Measurements from ENCODE around the gene WASHC4.
A peak's percentile ranks its signal among the peaks of the same experiment; 100 is the strongest.

WASHC4 gene

DNA sequence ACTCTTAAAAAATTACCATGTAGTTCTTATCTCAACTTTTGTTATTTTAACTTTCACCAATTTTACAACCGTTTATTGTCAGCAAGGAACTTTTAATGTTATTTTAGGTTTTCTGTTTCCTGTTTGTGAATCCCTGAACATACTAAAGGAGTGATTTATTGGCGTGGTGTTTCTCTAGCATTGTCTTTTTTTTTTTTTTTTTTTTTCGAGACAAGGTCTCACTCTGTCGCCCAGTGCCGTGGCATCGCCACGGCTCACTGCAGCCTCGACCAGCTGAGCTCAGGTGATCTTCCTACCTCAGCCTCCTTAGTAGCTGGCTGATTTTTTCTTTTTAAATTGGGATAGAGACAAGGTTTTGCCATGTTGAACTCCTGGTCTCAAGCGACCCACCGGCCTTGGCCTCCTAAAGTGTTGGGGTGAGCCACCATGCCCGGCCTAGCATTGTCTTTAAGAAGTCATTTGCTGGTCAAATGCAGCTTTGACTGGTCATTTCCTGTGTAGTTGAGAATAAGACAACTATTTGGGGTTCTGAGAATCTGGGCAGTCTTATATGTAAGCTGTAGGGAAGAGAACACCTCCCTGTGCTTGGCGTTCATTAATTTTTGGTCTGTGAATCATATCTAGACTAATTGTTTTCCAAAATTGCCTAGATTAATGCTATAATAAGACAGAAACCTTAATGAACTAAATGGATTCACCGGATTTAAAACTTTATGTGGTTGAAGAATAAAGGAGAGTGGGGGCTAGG, 2.1 kb downstream of the WASHC4 start:
- peak overlapping the region; percentile 97 for H3K27ac Mint-ChIP-seq
- peaks cover 54% of the 10 kb centered on the region for H3K4me1 Mint-ChIP-seq (ENCODE audit: low read depth)

DNA sequence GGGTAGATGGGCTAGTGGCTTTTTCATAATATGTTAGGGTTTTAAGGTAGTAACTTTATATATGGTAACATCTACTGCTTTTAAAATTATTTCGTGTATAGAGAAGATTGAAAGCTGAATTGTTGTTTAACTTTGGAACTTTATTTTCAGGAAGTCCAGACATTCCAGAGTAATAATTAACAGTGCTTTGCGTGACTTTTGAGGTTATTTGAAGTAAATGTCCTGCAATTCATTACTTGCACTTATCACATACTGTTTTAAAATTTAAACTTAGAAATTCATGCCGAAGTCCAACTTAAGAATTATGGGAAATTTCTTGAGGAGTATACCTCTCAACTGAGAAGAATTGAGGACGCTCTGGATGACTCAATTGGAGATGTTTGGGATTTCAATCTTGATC, 3.3 kb downstream of the WASHC4 start:
- Mint-ChIP-seq H3K27me3 (peaks cover 6% of the 10 kb centered on the region), H3K4me3 (no peak overlapping the region), H3K9me3 (no peaks in the 10 kb centered on the region), H3K27ac (no peak overlapping the region), H3K36me3 (ENCODE audit: low read depth) (peaks cover 61% of the 10 kb centered on the region), H3K4me1 (ENCODE audit: low read depth) (peaks cover 54% of the 10 kb centered on the region)
- DNase-seq, result no peak

More for the DNA sequence above, 2.1 kb downstream of the WASHC4 start:
- peaks cover 13% of the 10 kb centered on the region for H3K27me3 Mint-ChIP-seq
- peaks cover 3% of the 10 kb centered on the region for H3K9me3 Mint-ChIP-seq
- peak overlapping the region; percentile 95 for H3K4me3 Mint-ChIP-seq
- H3K36me3 Mint-ChIP-seq (ENCODE audit: low read depth), result peaks cover 50% of the 10 kb centered on the region
- no peak for DNase-seq

DNA sequence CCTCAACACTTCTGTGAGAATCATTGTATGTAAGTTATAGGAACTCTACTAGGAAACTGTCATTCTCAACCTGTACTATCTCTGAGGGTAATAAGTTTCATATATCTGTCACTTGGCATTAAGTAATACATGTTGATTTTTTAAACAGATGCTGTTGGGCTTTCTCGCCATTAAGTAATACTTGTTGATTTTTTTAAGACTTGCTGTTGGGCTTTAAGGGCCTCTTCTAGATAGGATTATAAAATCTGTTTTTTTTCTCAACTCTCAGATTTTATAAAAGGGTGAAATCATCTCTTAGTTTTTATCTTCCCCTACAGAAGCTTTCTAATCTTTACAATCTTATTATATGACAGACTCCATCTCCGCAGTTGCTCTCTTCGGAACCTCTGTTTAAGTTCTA, 5.6 kb downstream of the WASHC4 start:
- Mint-ChIP-seq H3K4me1 (ENCODE audit: low read depth) (peaks cover 44% of the 10 kb centered on the region), H3K4me3 (no peak overlapping the region), H3K36me3 (ENCODE audit: low read depth) (peaks cover 79% of the 10 kb centered on the region), H3K27me3 (no peaks in the 10 kb centered on the region), H3K27ac (no peak overlapping the region), H3K9me3 (no peaks in the 10 kb centered on the region)
- DNase-seq, result no peak

DNA sequence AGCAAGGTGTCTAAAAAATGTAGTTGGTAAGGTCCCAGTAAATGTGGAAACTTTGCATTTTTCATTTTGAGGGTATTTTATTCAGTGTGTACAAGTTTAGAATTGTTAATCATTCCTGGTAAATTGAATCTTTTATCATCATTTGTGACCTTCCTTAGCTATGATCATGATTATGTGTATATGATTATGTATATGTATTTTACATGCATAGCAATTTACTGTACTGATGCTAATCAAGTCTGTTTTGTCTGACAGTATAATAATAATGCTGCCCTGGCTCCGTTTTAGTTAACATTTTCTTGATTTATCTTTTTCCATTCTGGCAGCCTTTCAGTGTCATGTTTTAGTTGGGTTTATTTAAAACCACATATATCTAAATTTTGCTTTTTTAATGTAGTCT, 9.4 kb downstream of the WASHC4 start:
- H3K4me1 Mint-ChIP-seq (ENCODE audit: low read depth), result peaks cover 18% of the 10 kb centered on the region
- H3K27me3 Mint-ChIP-seq, result no peaks in the 10 kb centered on the region
- DNase-seq, result no peak
- no peak overlapping the region for H3K27ac Mint-ChIP-seq
- no peak overlapping the region for H3K4me3 Mint-ChIP-seq
- H3K36me3 Mint-ChIP-seq (ENCODE audit: low read depth), result peaks cover 93% of the 10 kb centered on the region
- no peaks in the 10 kb centered on the region for H3K9me3 Mint-ChIP-seq

DNA sequence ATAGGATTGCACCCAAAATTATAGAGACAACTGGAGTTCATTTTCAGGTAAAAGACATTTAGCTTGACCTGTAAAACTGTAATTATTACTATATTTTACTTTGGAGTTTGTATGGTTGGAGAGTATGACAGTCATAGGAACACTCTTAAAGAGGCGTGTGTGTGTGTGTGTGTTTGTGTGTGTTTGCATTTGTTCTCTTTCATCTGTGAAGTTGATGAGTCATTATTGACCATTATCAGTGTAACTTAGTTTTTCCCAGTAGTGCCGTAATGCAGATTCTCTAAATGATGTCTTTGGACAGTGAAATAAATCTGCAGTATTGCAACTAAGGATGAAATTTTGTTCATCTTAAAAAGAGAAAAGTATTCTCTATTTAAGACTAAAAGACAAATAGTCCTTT, 13.0 kb downstream of the WASHC4 start:
- Mint-ChIP-seq H3K27ac (no peak overlapping the region), H3K36me3 (ENCODE audit: low read depth) (peaks cover 92% of the 10 kb centered on the region), H3K4me1 (ENCODE audit: low read depth) (peaks cover 9% of the 10 kb centered on the region), H3K4me3 (no peak overlapping the region), H3K9me3 (no peaks in the 10 kb centered on the region), H3K27me3 (no peaks in the 10 kb centered on the region)
- no peak for DNase-seq

DNA sequence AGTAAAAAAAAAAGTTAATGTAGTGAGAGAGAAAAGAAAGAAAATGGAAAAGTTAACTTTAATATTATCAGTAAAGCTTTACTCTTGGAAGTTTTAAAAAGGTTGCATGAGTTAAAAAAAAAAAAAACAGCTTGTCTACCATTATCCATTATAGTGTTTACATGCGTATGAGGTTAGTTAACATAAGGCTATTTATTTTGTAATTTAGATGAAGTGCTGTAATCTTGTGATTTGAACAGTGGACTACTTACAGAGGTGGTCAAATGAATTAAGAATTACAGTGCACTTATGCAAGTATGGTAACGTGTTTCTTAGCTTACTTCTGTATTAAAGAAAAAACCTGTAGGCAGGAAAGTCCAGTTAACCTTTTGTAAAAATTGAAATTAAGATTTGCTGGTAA, 30.7 kb downstream of the WASHC4 start:
- no peak overlapping the region for H3K27ac Mint-ChIP-seq
- H3K27me3 Mint-ChIP-seq, result no peaks in the 10 kb centered on the region
- H3K9me3 Mint-ChIP-seq, result no peaks in the 10 kb centered on the region
- no peak overlapping the region for H3K4me3 Mint-ChIP-seq
- DNase-seq, result no peak
- peaks cover 83% of the 10 kb centered on the region for H3K36me3 Mint-ChIP-seq (ENCODE audit: low read depth)
- peaks cover 14% of the 10 kb centered on the region for H3K4me1 Mint-ChIP-seq (ENCODE audit: low read depth)

DNA sequence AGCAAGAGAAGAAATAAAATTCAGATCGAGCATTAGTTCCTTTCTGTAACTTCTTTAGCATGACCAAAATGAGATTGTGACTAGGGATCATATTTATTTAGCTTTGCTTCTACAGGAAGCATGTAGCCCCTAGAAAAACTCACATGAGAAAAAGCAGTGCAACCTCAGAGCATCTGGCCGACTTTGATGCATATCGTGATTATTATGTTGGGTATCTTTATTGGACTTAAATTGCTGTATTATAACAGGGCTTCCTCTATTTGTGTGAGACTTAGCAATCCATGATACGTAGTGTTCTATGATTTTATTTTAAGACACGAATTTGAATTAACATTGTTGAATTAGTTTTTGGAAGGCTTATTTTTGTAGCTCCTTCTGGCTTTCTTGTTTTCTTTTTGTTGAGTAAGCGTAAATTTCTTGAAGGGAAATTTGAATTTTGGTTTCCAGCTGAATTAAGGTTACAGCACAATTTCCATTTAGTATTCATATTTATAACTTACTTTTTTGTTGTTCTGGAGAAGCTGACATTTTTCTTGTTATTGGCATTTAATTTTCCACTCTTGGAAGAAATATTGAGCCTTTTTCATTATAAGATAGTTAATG, 33.9 kb downstream of the WASHC4 start:
- peaks cover 7% of the 10 kb centered on the region for H3K4me1 Mint-ChIP-seq (ENCODE audit: low read depth)
- no peak overlapping the region for H3K4me3 Mint-ChIP-seq
- H3K27me3 Mint-ChIP-seq, result no peaks in the 10 kb centered on the region
- no peak overlapping the region for H3K27ac Mint-ChIP-seq
- H3K36me3 Mint-ChIP-seq (ENCODE audit: low read depth), result peaks cover 73% of the 10 kb centered on the region
- no peak for DNase-seq
- no peaks in the 10 kb centered on the region for H3K9me3 Mint-ChIP-seq

DNA sequence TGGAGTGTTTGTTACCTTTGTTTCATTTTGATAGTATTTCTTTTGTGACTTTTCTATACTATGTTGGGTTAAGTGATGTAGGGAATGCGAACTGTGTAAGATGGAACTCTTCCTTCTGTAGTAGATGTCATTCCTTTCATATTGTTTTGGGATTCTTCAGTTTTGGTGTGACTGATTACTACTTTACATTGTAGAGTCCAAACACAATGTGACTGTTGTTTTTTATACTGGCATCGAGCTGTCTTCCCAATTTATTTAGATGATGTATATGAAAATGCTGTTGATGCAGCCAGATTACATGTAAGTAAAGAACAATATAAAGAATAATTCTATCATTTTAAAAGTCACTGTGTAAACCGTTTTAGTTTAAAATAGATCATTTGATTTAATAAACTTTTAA, 34.7 kb downstream of the WASHC4 start:
- no peak overlapping the region for H3K27ac Mint-ChIP-seq
- no peaks in the 10 kb centered on the region for H3K9me3 Mint-ChIP-seq
- DNase-seq, result no peak
- H3K36me3 Mint-ChIP-seq (ENCODE audit: low read depth), result peaks cover 73% of the 10 kb centered on the region
- no peak overlapping the region for H3K4me3 Mint-ChIP-seq
- H3K4me1 Mint-ChIP-seq (ENCODE audit: low read depth), result peaks cover 3% of the 10 kb centered on the region
- no peaks in the 10 kb centered on the region for H3K27me3 Mint-ChIP-seq

DNA sequence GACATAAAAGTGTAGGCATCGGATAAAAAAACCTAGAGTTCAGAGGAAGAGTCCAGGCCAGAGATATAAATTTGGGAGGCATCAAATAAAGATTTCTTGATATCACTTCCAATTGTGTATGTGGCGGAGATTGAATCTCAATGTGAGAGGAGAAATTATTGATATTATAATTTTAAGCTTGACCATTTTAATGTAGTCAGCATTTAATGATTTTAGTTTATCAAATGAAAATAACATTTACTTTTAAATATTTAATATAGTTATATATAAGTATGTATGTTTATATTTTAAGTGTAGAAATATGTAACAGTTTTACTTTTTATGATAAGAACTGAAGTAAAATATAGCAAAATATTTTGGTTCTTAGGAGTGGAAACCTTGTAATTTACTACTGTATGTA, 48.7 kb downstream of the WASHC4 start:
- Mint-ChIP-seq H3K9me3 (no peaks in the 10 kb centered on the region), H3K27ac (no peak overlapping the region), H3K36me3 (ENCODE audit: low read depth) (peaks cover 81% of the 10 kb centered on the region), H3K4me1 (ENCODE audit: low read depth) (peaks cover 7% of the 10 kb centered on the region), H3K4me3 (no peak overlapping the region), H3K27me3 (no peaks in the 10 kb centered on the region)
- no peak for DNase-seq

DNA sequence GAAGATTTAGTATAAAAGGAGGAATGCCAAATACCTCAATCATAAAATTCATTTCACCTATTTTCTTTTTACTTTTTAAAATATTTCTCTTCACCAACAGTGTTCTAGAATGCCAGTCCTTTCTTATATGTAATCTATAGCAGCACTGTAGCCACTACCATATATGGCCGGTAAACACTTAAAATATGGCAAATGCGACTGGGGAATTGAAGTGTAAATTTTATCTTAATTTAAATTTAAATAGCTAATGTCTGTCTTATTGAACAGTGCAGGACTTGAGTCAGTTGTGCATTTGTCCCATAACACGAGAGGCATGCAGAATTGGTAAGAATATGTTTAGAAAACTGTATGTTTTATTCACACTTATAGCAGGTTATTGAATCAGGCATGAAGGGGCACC, 50.1 kb downstream of the WASHC4 start:
- Mint-ChIP-seq H3K4me1 (ENCODE audit: low read depth) (peaks cover 7% of the 10 kb centered on the region), H3K27ac (peak overlapping the region; percentile 10), H3K9me3 (no peaks in the 10 kb centered on the region), H3K4me3 (no peak overlapping the region), H3K27me3 (no peaks in the 10 kb centered on the region), H3K36me3 (ENCODE audit: low read depth) (peaks cover 80% of the 10 kb centered on the region)
- DNase-seq, result no peak

DNA sequence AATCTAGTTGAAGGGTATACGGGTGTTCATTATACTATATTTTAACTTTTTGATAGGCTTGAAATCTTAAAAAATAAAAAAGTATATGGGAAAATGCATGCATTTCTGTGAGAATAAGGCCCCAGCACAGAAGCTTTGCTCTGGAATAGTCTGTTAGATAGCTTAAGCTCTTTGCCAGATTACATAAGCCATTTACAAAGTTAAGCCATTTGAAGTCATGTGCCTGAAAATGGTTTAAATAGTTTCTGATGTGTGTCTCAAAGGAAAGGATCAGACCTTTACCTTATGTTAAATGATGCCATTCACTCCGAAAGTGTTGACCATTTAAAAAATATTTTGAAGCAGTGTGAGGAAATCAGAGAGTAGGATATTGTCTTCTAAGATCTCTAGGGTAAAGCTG, 51.3 kb downstream of the WASHC4 start:
- no peak for DNase-seq
- peaks cover 80% of the 10 kb centered on the region for H3K36me3 Mint-ChIP-seq (ENCODE audit: low read depth)
- H3K9me3 Mint-ChIP-seq, result no peaks in the 10 kb centered on the region
- no peak overlapping the region for H3K4me3 Mint-ChIP-seq
- H3K27ac Mint-ChIP-seq, result peak overlapping the region; percentile 2
- H3K4me1 Mint-ChIP-seq (ENCODE audit: low read depth), result peaks cover 9% of the 10 kb centered on the region
- H3K27me3 Mint-ChIP-seq, result no peaks in the 10 kb centered on the region

DNA sequence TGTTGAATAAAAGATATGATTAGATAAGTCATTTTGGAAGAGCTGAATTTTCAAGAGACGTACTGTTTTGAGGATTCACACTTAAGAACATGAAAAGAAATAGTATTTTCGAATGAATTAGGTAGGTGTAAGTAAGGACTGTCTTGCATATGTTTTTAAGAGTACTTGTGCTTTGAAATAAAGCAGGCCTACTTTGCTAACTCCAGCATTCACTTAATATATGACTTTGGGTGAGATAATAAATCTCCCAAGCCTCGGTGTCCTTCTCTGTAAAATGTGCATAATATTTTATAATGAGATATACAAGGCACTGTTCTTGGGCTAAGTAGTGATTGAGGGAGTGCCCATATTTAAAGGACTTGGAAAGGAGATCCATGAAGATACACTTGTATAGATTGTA, 54.6 kb downstream of the WASHC4 start:
- H3K27ac Mint-ChIP-seq, result no peak overlapping the region
- DNase-seq, result no peak
- no peaks in the 10 kb centered on the region for H3K27me3 Mint-ChIP-seq
- H3K36me3 Mint-ChIP-seq (ENCODE audit: low read depth), result peaks cover 81% of the 10 kb centered on the region
- no peak overlapping the region for H3K4me3 Mint-ChIP-seq
- H3K9me3 Mint-ChIP-seq, result no peaks in the 10 kb centered on the region
- peaks cover 10% of the 10 kb centered on the region for H3K4me1 Mint-ChIP-seq (ENCODE audit: low read depth)

DNA sequence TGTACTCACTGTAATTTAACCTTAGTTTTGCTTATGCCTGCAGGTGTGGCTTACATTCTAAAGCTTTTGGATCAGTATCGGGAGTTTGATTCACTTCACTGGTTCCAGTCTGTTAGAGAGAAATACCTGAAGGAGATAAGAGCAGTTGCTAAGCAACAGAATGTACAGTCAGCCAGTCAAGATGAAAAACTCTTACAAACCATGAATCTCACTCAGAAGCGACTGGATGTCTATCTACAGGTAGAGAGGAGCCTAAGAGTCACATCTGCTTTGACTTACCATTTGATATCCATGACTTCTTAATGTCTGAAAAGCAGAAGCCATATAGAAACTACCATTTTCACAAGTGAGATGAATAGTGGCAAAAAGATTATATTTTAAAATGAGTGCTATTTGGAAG, 56.5 kb downstream of the WASHC4 start:
- no peaks in the 10 kb centered on the region for H3K27me3 Mint-ChIP-seq
- H3K27ac Mint-ChIP-seq, result peak overlapping the region; percentile 57
- no peak for DNase-seq
- no peak overlapping the region for H3K4me3 Mint-ChIP-seq
- H3K9me3 Mint-ChIP-seq, result no peaks in the 10 kb centered on the region
- H3K4me1 Mint-ChIP-seq (ENCODE audit: low read depth), result peaks cover 8% of the 10 kb centered on the region
- peaks cover 80% of the 10 kb centered on the region for H3K36me3 Mint-ChIP-seq (ENCODE audit: low read depth)

DNA sequence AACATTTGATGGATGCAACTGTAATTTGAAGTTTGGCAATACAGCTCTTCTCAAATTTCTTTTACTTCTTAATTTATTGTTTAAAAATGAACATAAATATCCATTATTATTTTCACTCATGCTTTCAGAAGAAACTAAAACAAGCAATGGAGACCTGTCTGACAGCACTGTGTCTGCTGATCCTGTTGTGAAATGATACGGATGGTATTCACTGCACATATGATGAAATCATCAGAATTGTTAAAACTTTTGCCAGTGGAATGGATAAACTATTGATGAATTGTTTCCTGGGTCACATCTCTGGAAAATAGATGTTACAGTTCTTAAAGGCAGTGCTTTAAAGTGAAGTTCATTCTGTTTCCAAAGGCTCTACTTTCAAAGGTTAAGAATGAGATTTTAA, 59.2 kb downstream of the WASHC4 start:
- peaks cover 81% of the 10 kb centered on the region for H3K36me3 Mint-ChIP-seq (ENCODE audit: low read depth)
- peak overlapping the region; percentile 11 for H3K27ac Mint-ChIP-seq

DNA sequence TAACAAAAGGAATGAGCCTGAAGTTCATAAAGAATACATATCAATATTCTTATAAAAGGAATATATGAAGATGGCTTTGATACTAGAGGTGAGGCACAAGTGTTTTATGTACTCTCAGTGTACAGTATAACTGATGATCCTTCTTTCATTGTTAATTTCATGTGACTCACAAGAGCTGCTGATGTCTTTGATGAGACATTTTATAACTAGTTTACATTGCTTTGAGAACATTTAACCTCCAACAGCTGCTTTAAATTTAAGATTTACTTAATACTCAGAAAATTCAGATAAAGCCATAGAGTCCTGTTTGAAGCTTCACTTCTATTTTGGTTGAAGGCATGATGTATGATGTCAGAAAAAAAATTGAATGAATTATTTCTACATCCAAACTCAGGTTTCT, 59.8 kb downstream of the WASHC4 start:
- peaks cover 76% of the 10 kb centered on the region for H3K36me3 Mint-ChIP-seq (ENCODE audit: low read depth)

More for the DNA sequence above, 59.2 kb downstream of the WASHC4 start:
- DNase-seq, result no peak
- H3K27me3 Mint-ChIP-seq, result no peaks in the 10 kb centered on the region
- H3K4me1 Mint-ChIP-seq (ENCODE audit: low read depth), result peaks cover 4% of the 10 kb centered on the region
- no peaks in the 10 kb centered on the region for H3K9me3 Mint-ChIP-seq
- no peak overlapping the region for H3K4me3 Mint-ChIP-seq

More for the DNA sequence above, 59.8 kb downstream of the WASHC4 start:
- H3K4me3 Mint-ChIP-seq, result no peak overlapping the region
- H3K27me3 Mint-ChIP-seq, result no peaks in the 10 kb centered on the region
- no peak overlapping the region for H3K27ac Mint-ChIP-seq
- H3K9me3 Mint-ChIP-seq, result no peaks in the 10 kb centered on the region
- peaks cover 8% of the 10 kb centered on the region for H3K4me1 Mint-ChIP-seq (ENCODE audit: low read depth)
- DNase-seq, result no peak

Data from activated T-cell treated with anti-CD3 and anti-CD28 coated beads, Interleukin-2, amount 50 U/mL, for 24 hours (primary cell).